Measurements from ENCODE around the gene OR8K5. TPM values are rescaled to one million over a fixed set of nuclear protein-coding genes. Genes with fewer than 3 reads are reported as not detected.

OR8K5 gene
- total and polyA plus RNA-seq, 2 experiments from 2014 or later: not detected

- H3K27ac Mint-ChIP-seq: no peak overlapping the region
- TF ChIP-seq JUNB (IDR thresholded peaks at IDR 0.05; ENCODE audit: unreplicated experiment) (no peak), CTCF (conservative IDR thresholded peaks at IDR 0.05; ENCODE audit: low read depth in 2 of 2) (no peak), CREB1 (CRISPR knock-in tag; IDR thresholded peaks at IDR 0.05; ENCODE audit: low read depth) (no peak), ZNF331 (CRISPR knock-in tag; IDR thresholded peaks at IDR 0.05; ENCODE audit: low read depth) (no peak), POLR2AphosphoS5 (IDR thresholded peaks at IDR 0.05; ENCODE audit: low read depth) (no peak), NANOG (IDR thresholded peaks at IDR 0.05; ENCODE audit: borderline replicate concordance) (no peak), EZH2phosphoT487 (IDR thresholded peaks at IDR 0.05; ENCODE audit: unreplicated experiment) (no peak), STAT1 (IDR thresholded peaks at IDR 0.05; ENCODE audit: unreplicated experiment) (no peak), ZNF114 (CRISPR knock-in tag; IDR thresholded peaks at IDR 0.05) (no peak), EZH2 (IDR thresholded peaks at IDR 0.05; ENCODE audit: low read depth, unreplicated experiment) (no peak)
- TF ChIP-seq, protein P1, sequence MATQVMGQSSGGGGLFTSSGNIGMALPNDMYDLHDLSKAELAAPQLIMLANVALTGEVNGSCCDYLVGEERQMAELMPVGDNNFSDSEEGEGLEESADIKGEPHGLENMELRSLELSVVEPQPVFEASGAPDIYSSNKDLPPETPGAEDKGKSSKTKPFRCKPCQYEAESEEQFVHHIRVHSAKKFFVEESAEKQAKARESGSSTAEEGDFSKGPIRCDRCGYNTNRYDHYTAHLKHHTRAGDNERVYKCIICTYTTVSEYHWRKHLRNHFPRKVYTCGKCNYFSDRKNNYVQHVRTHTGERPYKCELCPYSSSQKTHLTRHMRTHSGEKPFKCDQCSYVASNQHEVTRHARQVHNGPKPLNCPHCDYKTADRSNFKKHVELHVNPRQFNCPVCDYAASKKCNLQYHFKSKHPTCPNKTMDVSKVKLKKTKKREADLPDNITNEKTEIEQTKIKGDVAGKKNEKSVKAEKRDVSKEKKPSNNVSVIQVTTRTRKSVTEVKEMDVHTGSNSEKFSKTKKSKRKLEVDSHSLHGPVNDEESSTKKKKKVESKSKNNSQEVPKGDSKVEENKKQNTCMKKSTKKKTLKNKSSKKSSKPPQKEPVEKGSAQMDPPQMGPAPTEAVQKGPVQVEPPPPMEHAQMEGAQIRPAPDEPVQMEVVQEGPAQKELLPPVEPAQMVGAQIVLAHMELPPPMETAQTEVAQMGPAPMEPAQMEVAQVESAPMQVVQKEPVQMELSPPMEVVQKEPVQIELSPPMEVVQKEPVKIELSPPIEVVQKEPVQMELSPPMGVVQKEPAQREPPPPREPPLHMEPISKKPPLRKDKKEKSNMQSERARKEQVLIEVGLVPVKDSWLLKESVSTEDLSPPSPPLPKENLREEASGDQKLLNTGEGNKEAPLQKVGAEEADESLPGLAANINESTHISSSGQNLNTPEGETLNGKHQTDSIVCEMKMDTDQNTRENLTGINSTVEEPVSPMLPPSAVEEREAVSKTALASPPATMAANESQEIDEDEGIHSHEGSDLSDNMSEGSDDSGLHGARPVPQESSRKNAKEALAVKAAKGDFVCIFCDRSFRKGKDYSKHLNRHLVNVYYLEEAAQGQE (IDR thresholded peaks at IDR 0.05; ENCODE audit: unreplicated experiment): no peak
- TF ChIP-seq, protein P2, sequence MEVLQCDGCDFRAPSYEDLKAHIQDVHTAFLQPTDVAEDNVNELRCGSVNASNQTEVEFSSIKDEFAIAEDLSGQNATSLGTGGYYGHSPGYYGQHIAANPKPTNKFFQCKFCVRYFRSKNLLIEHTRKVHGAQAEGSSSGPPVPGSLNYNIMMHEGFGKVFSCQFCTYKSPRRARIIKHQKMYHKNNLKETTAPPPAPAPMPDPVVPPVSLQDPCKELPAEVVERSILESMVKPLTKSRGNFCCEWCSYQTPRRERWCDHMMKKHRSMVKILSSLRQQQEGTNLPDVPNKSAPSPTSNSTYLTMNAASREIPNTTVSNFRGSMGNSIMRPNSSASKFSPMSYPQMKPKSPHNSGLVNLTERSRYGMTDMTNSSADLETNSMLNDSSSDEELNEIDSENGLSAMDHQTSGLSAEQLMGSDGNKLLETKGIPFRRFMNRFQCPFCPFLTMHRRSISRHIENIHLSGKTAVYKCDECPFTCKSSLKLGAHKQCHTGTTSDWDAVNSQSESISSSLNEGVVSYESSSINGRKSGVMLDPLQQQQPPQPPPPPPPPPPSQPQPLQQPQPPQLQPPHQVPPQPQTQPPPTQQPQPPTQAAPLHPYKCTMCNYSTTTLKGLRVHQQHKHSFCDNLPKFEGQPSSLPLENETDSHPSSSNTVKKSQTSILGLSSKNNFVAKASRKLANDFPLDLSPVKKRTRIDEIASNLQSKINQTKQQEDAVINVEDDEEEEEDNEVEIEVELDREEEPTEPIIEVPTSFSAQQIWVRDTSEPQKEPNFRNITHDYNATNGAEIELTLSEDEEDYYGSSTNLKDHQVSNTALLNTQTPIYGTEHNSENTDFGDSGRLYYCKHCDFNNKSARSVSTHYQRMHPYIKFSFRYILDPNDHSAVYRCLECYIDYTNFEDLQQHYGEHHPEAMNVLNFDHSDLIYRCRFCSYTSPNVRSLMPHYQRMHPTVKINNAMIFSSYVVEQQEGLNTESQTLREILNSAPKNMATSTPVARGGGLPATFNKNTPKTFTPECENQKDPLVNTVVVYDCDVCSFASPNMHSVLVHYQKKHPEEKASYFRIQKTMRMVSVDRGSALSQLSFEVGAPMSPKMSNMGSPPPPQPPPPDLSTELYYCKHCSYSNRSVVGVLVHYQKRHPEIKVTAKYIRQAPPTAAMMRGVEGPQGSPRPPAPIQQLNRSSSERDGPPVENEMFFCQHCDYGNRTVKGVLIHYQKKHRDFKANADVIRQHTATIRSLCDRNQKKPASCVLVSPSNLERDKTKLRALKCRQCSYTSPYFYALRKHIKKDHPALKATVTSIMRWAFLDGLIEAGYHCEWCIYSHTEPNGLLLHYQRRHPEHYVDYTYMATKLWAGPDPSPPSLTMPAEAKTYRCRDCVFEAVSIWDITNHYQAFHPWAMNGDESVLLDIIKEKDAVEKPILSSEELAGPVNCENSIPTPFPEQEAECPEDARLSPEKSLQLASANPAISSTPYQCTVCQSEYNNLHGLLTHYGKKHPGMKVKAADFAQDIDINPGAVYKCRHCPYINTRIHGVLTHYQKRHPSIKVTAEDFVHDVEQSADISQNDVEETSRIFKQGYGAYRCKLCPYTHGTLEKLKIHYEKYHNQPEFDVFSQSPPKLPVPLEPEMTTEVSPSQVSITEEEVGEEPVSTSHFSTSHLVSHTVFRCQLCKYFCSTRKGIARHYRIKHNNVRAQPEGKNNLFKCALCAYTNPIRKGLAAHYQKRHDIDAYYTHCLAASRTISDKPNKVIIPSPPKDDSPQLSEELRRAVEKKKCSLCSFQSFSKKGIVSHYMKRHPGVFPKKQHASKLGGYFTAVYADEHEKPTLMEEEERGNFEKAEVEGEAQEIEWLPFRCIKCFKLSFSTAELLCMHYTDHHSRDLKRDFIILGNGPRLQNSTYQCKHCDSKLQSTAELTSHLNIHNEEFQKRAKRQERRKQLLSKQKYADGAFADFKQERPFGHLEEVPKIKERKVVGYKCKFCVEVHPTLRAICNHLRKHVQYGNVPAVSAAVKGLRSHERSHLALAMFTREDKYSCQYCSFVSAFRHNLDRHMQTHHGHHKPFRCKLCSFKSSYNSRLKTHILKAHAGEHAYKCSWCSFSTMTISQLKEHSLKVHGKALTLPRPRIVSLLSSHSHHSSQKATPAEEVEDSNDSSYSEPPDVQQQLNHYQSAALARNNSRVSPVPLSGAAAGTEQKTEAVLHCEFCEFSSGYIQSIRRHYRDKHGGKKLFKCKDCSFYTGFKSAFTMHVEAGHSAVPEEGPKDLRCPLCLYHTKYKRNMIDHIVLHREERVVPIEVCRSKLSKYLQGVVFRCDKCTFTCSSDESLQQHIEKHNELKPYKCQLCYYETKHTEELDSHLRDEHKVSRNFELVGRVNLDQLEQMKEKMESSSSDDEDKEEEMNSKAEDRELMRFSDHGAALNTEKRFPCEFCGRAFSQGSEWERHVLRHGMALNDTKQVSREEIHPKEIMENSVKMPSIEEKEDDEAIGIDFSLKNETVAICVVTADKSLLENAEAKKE (CRISPR knock-in tag; IDR thresholded peaks at IDR 0.05): no peak
- TF ChIP-seq, protein P3, sequence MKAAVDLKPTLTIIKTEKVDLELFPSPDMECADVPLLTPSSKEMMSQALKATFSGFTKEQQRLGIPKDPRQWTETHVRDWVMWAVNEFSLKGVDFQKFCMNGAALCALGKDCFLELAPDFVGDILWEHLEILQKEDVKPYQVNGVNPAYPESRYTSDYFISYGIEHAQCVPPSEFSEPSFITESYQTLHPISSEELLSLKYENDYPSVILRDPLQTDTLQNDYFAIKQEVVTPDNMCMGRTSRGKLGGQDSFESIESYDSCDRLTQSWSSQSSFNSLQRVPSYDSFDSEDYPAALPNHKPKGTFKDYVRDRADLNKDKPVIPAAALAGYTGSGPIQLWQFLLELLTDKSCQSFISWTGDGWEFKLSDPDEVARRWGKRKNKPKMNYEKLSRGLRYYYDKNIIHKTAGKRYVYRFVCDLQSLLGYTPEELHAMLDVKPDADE (IDR thresholded peaks at IDR 0.05): no peak
Measured at GRCh38 chr11:56183459-56183858, 23.3 kb upstream of the OR8K5 start.

More at GRCh38 chr11:56183459-56183858, 23.3 kb upstream of the OR8K5 start:
- no peak overlapping the region for H3K27ac ChIP-seq (ENCODE audit: low read depth)
- H3K27me3 ChIP-seq (ENCODE audit: insufficient read depth): no peaks in the 10 kb centered on the region
- no peak overlapping the region for H3K4me3 ChIP-seq
- Mint-ChIP-seq H3K4me3 (no peak overlapping the region), H3K9me3 (peaks cover 15% of the 10 kb centered on the region; the same call in 2 of the 3 replicates), H3K36me3 (ENCODE audit: low read depth) (peaks cover 5% of the 10 kb centered on the region; the same call in 1 of the 3 replicates), H3K27me3 (ENCODE audit: insufficient read depth, low read depth, poor library complexity) (no peaks in the 10 kb centered on the region), H3K4me1 (no peaks in the 10 kb centered on the region)
- H3K36me3 ChIP-seq (ENCODE audit: insufficient read depth): no peaks in the 10 kb centered on the region; the same call in 1 of the 2 replicates
- no peaks in the 10 kb centered on the region for H4K20me1 ChIP-seq (replicated peaks; ENCODE audit: insufficient read depth)
- no peaks in the 10 kb centered on the region for H3K79me2 ChIP-seq (replicated peaks; ENCODE audit: insufficient read depth)
- ATAC-seq (no peak), DNase-seq (ENCODE audit: low spot score) (no peak)
- H3K9me2 ChIP-seq (ENCODE audit: insufficient read depth): no peaks in the 10 kb centered on the region
- no peak overlapping the region for H3K4me2 ChIP-seq
- H3F3A ChIP-seq (replicated peaks; ENCODE audit: low read depth): no peaks in the 10 kb centered on the region
- no peak overlapping the region for H2AFZ ChIP-seq
- no peaks in the 10 kb centered on the region for H3K4me1 ChIP-seq (ENCODE audit: insufficient read depth)

Measured in GM23338 (cell line).